PC-3 (cell line): ENCODE measurements around the gene BHLHA15. TPM values are rescaled to one million over a fixed set of nuclear protein-coding genes. Genes with fewer than 3 reads are reported as not detected.

ENCODE experiments used
- ATAC-seq: fragments of 200-7000 bp; cut with Tn5 transposase; 2 replicates; pipeline ENCODE4 v1.9.1; 2020; ENCODE audit warnings: mild to moderate bottlenecking, moderate library complexity
- BruUV-seq: library from RNA; stranded (reverse); fragments of 400-500 nt; replicated peaks from 2 replicates; lab custom pipeline; 2021; lab: Mats Ljungman, UMichigan
- CTCF ChIA-PET: fragments of 300-600 bp; sonication (Branson Sonifier 250); formaldehyde crosslinking; loops from one replicate; lab custom pipeline; 2022; ENCODE audit warnings: antibody characterized with exemption; lab: Charles Lee
- POLR2A ChIA-PET: fragments of 300-600 bp; sonication (Branson Sonifier 250); formaldehyde crosslinking; loops from one replicate; lab custom pipeline; 2022; ENCODE audit warnings: antibody characterized with exemption; ENCODE audit not compliant: unreplicated experiment; lab: Charles Lee
- DNase-seq: peaks from one replicate; pipeline ENCODE4 v3.0.0-alpha.2; 2015
- H2AFZ ChIP-seq: fragments of 300-600 bp; sonication (generic); 2 replicates; pipeline ENCODE4 v1.6.0; 2016; ENCODE audit warnings: antibody characterized with exemption, low read length
- H3F3A ChIP-seq: fragments of 300-600 bp; sonication (generic); one replicate; pipeline ENCODE4 v1.6.0; 2017; ENCODE audit warnings: antibody characterized with exemption, low read length, control low read depth, mild to moderate bottlenecking; ENCODE audit not compliant: unreplicated experiment
- H3K27ac ChIP-seq: fragments of 300-600 bp; sonication (generic); 2 replicates; pipeline ENCODE4 v1.5.1; 2016; ENCODE audit warnings: mild to moderate bottlenecking, low read length
- H3K27me3 ChIP-seq: fragments of 300-600 bp; sonication (generic); 2 replicates; pipeline ENCODE4 v1.6.1; 2016; ENCODE audit warnings: low read length, mixed read lengths
- H3K36me3 ChIP-seq: fragments of 300-600 bp; sonication (generic); 2 replicates; pipeline ENCODE4 v1.6.1; 2016; ENCODE audit warnings: low read depth, mixed run types, low read length, mixed read lengths
- H3K4me1 ChIP-seq: fragments of 300-600 bp; sonication (generic); 2 replicates; pipeline ENCODE4 v1.5.1; 2016; ENCODE audit warnings: low read length; ENCODE audit not compliant: insufficient read depth
- H3K4me2 ChIP-seq: fragments of 300-600 bp; sonication (generic); 2 replicates; pipeline ENCODE4 v1.6.0; 2016; ENCODE audit warnings: low read length
- H3K4me3 ChIP-seq: fragments of 300-600 bp; sonication (generic); 2 replicates; pipeline ENCODE4 v1.5.1; 2016; ENCODE audit warnings: mild to moderate bottlenecking, low read length, mixed read lengths
- H3K79me2 ChIP-seq: fragments of 300-600 bp; sonication (generic); 2 replicates; pipeline ENCODE4 v1.6.1; 2017; ENCODE audit warnings: low read length, mixed read lengths
- H3K9ac ChIP-seq: fragments of 300-600 bp; sonication (generic); 2 replicates; pipeline ENCODE4 v1.6.0; 2016; ENCODE audit warnings: mild to moderate bottlenecking, low read length
- H3K9me2 ChIP-seq: fragments of 300-600 bp; sonication (generic); replicated peaks from 2 replicates; pipeline ENCODE4 v1.6.1; 2016; ENCODE audit warnings: mixed run types, low read length, mixed read lengths
- H3K9me3 ChIP-seq: fragments of 300-600 bp; sonication (generic); 2 replicates; pipeline ENCODE4 v1.6.1; 2016; ENCODE audit warnings: low read length, mixed read lengths
- H4K20me1 ChIP-seq: fragments of 300-600 bp; sonication (generic); 2 replicates; pipeline ENCODE4 v1.6.1; 2016; ENCODE audit warnings: low read length, mixed read lengths
- EZH2 ChIP-seq: fragments of 300-600 bp; sonication (generic); IDR thresholded peaks from one replicate; pipeline ENCODE4 v1.6.1; 2017; ENCODE audit warnings: antibody characterized with exemption, mild to moderate bottlenecking, low read length; ENCODE audit not compliant: unreplicated experiment
- EZH2phosphoT487 ChIP-seq: fragments of 300-600 bp; sonication (generic); IDR thresholded peaks from 2 replicates; pipeline ENCODE4 v1.6.1; 2018; ENCODE audit warnings: mild to moderate bottlenecking, antibody characterized with exemption, low read length, borderline replicate concordance
- intact Hi-C: fragments of 100-400 bp; cut with micrococcal nuclease; formaldehyde crosslinking; loops from 2 replicates; pipeline ENCODE4 v1.9.0; 2023
- total RNA-seq: library from RNA; depleted of rRNA; stranded (reverse); fragments of >200 nt; gene quantifications from 2 replicates; pipeline ENCODE4 v1.2.3, GENCODE V29; 2014
- TF ChIP-seq, protein P1 (sequence below): fragments of 300-600 bp; sonication (generic); conservative IDR thresholded peaks from 2 replicates; pipeline ENCODE4 v1.5.1; 2017; ENCODE audit warnings: antibody characterized with exemption, low read depth, mild to moderate bottlenecking, low read length

The BHLHA15 gene
- total RNA-seq, 1 experiment from 2014 or later: 12.0 TPM

DNA sequence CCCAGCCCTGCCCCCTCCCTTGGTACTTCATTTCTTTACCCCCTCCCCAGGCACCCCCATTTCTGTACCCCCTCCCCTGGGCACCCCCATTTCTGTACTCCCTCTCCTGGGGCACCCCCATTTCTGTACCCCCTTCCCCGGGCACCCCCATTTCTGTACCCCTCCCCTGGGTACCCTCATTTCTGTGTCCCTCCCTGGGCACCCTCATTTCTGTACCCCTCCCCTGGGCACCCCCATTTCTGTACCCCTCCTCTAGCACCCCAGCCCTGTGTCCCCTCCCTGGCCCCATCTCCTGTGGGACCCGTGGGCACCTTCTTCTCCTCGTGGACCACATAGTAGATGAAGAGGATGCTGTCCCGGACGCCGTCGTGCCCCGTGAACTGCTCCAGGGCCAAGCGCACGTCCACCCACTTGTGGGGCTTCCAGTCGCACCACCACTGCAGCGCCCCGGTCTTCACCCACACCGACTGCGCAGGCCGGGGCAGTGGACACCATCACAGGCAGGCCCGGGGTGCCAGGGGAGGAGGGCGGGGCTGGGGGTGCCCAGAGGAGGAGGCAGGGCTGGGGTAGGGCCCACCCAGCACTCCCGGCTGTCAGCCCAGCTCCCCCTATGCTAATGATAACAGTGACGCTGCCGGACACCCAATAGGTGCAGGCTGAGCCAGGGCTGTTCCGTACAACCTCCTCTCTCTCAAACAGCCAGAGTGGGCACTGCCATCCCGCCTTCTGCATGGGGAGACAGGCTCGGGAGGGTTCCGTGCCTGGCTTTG, 20.4 kb downstream of the BHLHA15 start:
- TF ChIP-seq, protein P1, sequence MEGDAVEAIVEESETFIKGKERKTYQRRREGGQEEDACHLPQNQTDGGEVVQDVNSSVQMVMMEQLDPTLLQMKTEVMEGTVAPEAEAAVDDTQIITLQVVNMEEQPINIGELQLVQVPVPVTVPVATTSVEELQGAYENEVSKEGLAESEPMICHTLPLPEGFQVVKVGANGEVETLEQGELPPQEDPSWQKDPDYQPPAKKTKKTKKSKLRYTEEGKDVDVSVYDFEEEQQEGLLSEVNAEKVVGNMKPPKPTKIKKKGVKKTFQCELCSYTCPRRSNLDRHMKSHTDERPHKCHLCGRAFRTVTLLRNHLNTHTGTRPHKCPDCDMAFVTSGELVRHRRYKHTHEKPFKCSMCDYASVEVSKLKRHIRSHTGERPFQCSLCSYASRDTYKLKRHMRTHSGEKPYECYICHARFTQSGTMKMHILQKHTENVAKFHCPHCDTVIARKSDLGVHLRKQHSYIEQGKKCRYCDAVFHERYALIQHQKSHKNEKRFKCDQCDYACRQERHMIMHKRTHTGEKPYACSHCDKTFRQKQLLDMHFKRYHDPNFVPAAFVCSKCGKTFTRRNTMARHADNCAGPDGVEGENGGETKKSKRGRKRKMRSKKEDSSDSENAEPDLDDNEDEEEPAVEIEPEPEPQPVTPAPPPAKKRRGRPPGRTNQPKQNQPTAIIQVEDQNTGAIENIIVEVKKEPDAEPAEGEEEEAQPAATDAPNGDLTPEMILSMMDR: no peak
- Histone ChIP-seq H3K9ac (no peak overlapping the region), H3F3A (no peaks in the 10 kb centered on the region), H3K79me2 (no peaks in the 10 kb centered on the region), H2AFZ (no peak overlapping the region), H3K9me2 (no peaks in the 10 kb centered on the region), H3K36me3 (no peaks in the 10 kb centered on the region), H3K4me1 (no peaks in the 10 kb centered on the region), H3K27ac (no peak overlapping the region), H3K4me2 (no peak overlapping the region), H3K9me3 (no peaks in the 10 kb centered on the region), H3K4me3 (no peak overlapping the region), H4K20me1 (no peaks in the 10 kb centered on the region), H3K27me3 (no peaks in the 10 kb centered on the region)
- DNase-seq: no peak
- CTCF ChIA-PET: no interaction called here
- POLR2A ChIA-PET: interaction anchor here (0.5 kb wide), 1 partner anchor 185 kb away, joined by 8 read pairs; no protein-coding TSS in a partner anchor
- BruUV-seq: no TSS peak
- no peak for ATAC-seq
- intact Hi-C loops: no loop called here

GRCh38 chr7:98232263-98232585, 21.0 kb downstream of the BHLHA15 start:
- H3K27me3 ChIP-seq: no peaks in the 10 kb centered on the region
- BruUV-seq: no TSS peak
- ATAC-seq (no peak), DNase-seq (no peak)
- no peaks in the 10 kb centered on the region for H4K20me1 ChIP-seq
- no peaks in the 10 kb centered on the region for H3F3A ChIP-seq
- no peak overlapping the region for H2AFZ ChIP-seq
- intact Hi-C loops: no loop called here
- no peak overlapping the region for H3K4me2 ChIP-seq
- TF ChIP-seq EZH2phosphoT487 (no peak), EZH2 (no peak)
- TF ChIP-seq, protein P1: no peak
- no peaks in the 10 kb centered on the region for H3K9me2 ChIP-seq
- ChIA-PET CTCF (no interaction called here), POLR2A (no interaction called here)
- no peaks in the 10 kb centered on the region for H3K9me3 ChIP-seq
- H3K79me2 ChIP-seq: no peaks in the 10 kb centered on the region
- H3K36me3 ChIP-seq: no peaks in the 10 kb centered on the region
- H3K4me3 ChIP-seq: no peak overlapping the region
- H3K4me1 ChIP-seq: no peaks in the 10 kb centered on the region
- H3K27ac ChIP-seq: no peak overlapping the region
- H3K9ac ChIP-seq: no peak overlapping the region

- H2AFZ ChIP-seq: no peak overlapping the region
- no peaks in the 10 kb centered on the region for H3K79me2 ChIP-seq
- no peak overlapping the region for H3K4me3 ChIP-seq
- no peaks in the 10 kb centered on the region for H4K20me1 ChIP-seq
- H3K27me3 ChIP-seq: no peaks in the 10 kb centered on the region
- BruUV-seq: no TSS peak
- no peaks in the 10 kb centered on the region for H3K9me3 ChIP-seq
- ATAC-seq: no peak
- DNase-seq: no peak
- POLR2A ChIA-PET: no interaction called here
- no peak overlapping the region for H3K4me2 ChIP-seq
- no peaks in the 10 kb centered on the region for H3K36me3 ChIP-seq
- no peaks in the 10 kb centered on the region for H3F3A ChIP-seq
- H3K4me1 ChIP-seq: no peaks in the 10 kb centered on the region
- TF ChIP-seq EZH2phosphoT487 (no peak), EZH2 (no peak)
- TF ChIP-seq, protein P1: no peak
- H3K9me2 ChIP-seq: no peaks in the 10 kb centered on the region
- CTCF ChIA-PET: no interaction called here
- no peak overlapping the region for H3K9ac ChIP-seq
- H3K27ac ChIP-seq: no peak overlapping the region
- intact Hi-C loops: no loop called here
Measured at GRCh38 chr7:98232799-98233198, 21.6 kb downstream of the BHLHA15 start.
